ENCODE data around the gene GNG13.
A peak's percentile ranks its signal among the peaks of the same experiment; 100 is the strongest.
"Not testable (repeated sequence)": the region's sequence is repeated elsewhere in the genome, so short reads cannot be mapped to it uniquely, and the experiment has no call there.

Gene GNG13

DNA sequence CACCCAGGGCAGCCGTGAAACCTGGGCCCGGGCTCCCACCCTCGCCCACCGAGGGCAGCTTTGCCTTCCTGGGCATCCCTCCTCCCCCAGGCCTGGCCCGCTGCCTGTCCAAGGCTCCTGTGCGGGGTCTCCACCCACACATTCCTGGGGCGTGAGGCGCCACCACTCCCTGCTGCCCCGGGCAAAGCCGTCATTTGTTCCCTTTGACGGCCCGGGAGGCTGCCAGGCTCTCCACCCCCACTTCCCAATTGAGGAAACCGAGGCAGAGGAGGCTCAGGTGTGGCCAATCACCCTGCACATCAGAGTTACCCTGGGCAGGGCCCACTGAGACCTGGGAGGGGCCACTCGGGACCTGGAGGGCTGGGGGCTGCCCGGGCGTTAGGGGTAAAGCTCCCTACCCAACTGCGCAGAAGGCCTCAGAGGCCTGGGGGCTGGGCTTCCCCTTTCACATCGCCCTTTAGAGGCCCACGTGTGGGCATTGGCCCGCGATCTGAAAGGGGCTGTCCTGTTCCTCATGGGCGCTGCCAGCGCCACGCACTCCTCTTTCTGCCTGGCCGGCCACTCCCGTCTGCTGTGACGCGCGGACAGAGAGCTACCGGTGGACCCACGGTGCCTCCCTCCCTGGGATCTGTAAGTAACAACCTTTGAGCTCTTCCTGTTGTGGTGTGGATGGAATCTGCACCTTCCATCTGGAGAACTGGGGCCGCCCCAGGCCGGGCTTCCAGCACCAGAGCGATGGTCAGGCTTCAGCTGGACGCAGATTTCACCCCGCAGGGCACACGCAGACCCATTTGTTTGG lies 39.8 kb downstream of the GNG13 start, which contains the start of gene MSLN:
Gene MSLN (plus strand): TSS at position 190 of the 799 bp plus-strand sequence. CDS start 1,947 bp downstream, outside the sequence.
- DNase-seq (ENCODE audit: low read depth): no peak

DNA sequence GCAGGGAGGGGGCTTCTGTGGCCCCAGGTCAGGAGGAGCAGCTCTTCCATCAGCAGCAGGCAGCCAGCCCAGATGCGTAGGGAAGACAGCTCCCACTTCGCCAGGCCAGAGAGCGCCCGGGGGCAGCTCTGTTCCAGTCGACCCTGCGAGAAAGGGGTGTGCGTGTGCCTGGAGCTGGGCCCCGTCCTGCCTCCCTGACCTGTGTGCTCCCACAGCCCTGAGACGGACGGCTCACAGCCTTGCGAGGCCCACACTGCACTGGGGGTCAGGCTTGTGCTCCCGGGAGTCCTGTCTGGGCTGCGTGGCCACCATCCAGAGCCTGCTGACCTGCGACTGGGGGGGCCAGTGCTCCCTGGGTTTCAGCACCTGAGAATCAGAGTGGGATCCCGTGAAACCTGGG lies 40.5 kb downstream of the GNG13 start:
- DNase-seq (ENCODE audit: low read depth): no peak

DNA sequence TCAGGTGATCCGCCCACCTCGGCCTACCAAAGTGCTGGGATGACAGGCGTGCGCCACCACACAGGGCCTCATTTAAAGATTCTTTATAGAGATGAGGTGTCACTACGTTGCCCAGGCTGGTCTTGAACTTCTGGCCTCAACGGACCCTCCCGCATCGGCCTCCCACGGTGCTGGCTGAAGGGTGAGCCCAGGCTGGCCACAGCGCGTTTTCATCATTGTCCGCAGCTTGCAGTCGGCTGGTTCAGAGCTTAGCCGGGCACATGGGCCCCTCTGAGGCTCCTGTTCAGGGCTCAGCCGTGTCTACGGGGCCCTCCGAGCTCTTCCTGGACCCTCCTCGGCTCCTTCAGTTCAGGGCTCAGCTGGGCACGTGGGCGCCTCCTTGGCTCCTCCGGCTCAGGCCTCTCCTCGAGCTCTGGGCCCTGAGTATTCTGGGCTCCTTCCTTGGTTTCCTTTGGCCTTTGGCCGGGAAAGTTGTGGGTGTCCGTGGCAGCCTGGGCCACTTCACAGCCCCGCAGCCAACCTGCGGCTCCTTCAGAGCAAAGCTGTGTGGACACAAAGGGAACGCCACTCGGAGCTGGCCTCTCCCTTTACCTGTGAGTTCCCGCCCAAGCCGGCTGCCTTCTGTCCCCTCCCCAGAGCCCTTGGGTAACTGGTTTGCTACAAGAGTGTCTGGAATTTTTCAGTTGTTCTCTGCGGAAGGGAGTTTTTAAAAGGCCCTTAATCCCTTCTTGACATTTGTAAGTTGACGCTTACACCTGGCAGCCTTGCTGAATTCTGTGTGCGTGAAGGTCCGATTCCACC lies 41.2 kb downstream of the GNG13 start:
- no peak for DNase-seq (ENCODE audit: low read depth)

DNA sequence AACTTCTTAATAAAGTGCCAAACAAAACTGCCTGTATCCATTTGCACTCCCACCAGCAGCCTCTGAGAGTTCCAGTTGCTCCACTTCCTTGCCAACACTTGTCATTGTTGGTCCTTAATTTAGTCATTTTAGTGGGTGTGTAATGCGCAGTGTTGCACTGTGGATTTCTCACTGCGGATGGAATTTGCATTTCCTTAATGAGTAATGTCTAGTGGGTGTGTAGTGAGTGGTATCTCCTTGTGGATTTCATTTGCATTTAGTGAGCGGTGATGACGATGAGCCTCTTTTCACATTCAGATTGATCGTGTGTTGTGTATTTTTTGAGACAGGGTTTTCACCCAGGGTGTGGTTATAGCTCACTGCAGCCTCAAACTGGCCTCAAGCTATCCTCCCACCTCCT lies 44.1 kb downstream of the GNG13 start:
- DNase-seq (ENCODE audit: low read depth): no peak

DNA sequence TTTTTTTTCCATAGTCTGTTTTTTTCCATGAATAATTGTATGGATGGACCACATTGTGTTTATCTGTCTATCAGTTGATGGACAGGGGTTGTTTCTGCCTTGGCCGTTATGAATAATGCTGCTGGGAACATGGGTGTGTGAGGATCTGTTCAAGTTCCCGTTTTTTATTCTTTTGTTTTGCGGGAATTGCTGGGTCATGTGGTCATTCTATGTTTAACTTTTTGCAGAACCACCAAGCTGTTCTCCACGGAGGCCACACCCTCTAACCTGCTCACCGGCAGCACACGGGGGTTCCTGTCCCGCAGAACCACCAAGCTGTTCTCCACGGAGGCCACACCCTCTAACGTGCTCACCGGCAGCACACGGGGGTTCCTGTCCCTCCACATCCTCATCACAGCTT lies 45.9 kb downstream of the GNG13 start:
- DNase-seq (ENCODE audit: low read depth): no peak

DNA sequence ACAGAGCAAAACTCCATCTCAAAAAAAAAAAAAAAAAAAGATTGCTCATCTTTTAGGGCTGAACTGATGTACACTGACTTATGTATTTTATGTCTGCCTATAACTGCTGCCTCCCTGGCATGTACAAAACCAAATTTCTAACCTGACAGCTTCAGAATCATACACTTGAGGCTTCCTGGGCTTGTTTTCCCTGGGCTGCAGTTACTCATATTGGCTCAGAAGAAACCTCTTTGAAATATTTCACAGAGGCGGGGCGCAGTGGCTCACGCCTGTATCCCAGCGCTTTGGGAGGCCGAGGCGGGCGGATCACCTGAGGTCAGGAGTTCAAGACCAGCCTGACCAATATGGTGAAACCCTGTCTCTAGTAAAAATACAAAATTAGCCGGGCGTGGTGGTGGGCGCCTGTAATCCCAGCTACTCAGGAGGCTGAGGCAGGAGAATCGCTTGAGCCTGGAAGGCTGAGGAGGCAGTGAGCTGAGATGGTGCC lies 46.4 kb downstream of the GNG13 start:
- DNase-seq (ENCODE audit: low read depth): not testable (repeated sequence)

DNA sequence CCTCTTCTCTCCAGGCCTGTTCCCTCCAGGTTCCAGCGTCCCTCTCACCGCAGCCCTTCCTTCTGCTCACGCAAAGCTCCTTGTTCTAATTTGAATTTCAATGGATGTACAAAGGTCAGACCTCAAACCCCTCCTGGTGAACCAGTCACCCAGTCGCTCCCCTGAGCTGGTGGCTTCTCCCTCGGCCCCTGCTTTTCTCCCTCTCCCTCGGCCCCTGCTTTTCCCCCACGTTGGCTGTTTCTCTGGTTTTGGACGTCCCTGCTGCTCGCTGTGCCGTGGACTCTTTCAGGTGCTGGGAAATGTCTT lies 48.6 kb downstream of the GNG13 start:
- DNase-seq (ENCODE audit: low read depth): no peak

DNA sequence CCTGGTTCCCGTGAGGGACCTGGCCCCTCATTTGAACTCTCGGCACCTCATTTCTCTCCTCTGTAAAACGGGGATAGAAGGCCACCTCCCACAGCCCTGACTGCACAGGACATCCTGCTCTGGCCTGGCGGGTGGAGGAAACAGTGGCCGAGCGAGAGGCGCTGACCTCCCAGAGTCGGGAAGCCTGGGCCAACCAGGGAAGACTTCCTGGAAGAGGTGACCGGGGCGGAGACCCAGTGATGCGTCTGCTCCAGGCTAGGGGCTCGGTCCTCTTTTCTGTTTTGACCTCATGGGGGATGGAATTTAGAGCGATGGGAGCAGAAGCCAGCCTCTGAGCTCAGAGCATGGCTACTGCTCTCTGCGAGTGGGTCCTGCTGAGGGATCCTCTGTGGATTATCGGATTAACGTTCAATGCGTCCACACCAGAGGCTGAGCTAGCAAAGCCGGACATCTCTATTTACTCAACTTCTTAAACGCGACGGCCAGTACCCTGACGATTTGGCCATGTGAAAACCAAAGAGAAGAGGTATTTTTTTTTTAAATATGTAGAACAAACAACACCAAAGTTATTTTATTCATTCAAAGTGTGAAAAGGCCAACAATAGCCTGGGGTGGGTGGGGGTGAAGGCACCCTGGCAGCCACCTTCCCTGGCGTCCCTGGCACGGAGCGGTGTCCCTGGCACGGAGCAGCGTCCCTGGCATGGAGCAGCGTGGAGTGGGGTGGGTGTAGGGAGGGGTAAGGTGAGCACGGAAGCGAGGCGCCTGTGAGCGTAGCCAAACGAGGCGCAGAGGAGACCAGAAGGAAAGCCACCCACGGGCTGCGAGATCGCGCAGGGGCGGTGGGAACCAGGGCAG lies 49.2 kb downstream of the GNG13 start:
- DNase-seq (ENCODE audit: low read depth): no peak

DNA sequence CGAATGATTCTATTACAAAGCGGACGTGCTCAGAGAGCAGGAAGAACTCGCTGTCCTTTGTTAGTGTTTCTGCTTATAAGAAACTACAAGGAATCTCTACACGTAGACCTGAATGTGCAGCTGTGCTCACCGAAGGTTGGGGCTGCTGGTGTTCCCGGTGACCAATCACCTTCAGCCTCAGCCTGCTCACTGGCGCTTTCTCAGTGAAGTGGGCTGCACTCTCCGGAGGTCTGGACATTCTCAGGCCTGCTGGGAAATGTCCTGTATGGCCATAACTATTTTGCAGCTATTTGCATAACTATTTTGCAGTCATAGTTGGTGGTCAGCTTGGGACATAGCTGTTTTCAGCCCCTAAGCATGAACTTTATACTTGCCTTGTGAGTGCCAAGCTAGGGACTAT lies 50.0 kb downstream of the GNG13 start:
- no peak for DNase-seq (ENCODE audit: low read depth)

DNA sequence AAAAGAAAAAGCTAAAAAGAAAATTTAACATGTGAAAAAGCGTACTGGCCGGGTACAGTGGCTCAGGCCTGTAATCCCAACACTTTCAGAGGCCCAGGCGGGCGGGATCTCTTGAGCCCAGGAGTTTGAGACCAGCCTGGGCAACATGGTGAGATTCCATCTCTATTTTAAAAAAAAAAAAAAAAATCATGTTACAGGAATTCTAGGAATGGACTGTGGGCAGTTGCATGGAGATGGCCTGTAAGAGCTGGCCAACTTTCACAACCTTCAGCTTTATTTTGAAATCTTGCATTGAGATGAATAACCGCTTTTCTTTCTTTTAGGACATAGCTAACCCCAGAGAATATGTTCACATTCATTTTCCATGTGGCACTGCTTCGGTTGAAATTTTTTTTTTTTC lies 51.5 kb downstream of the GNG13 start:
- peak; percentile 78 for DNase-seq (ENCODE audit: low read depth)

Data from iris pigment epithelial cell (primary cell).